Measurements from ENCODE around the gene TLL1.

DNA sequence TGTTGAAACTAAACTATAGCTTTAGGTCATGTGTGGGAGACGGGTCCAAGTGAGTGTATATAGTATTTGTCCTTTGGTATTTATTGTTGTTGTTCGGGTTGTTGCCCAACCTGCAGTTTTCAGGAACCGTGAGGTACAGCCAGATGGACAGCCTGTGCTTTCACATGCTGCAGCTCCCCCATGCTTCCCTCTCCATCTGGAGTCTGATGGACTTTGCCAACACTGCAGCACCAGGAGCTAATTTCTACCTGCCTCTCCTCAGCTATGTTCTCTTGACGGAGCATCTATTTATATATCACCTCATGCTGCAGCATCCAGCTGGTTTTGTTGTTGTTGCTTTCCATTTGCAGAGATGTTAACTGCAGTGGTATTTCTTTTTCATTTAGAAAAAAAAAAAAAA, 80.1 kb downstream of the TLL1 start:
- TF ChIP-seq, protein P1, sequence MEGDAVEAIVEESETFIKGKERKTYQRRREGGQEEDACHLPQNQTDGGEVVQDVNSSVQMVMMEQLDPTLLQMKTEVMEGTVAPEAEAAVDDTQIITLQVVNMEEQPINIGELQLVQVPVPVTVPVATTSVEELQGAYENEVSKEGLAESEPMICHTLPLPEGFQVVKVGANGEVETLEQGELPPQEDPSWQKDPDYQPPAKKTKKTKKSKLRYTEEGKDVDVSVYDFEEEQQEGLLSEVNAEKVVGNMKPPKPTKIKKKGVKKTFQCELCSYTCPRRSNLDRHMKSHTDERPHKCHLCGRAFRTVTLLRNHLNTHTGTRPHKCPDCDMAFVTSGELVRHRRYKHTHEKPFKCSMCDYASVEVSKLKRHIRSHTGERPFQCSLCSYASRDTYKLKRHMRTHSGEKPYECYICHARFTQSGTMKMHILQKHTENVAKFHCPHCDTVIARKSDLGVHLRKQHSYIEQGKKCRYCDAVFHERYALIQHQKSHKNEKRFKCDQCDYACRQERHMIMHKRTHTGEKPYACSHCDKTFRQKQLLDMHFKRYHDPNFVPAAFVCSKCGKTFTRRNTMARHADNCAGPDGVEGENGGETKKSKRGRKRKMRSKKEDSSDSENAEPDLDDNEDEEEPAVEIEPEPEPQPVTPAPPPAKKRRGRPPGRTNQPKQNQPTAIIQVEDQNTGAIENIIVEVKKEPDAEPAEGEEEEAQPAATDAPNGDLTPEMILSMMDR (IDR thresholded peaks at IDR 0.05; ENCODE audit: low read depth, low read length), result no peak
- TF ChIP-seq POLR2A (IDR thresholded peaks at IDR 0.05; ENCODE audit: extremely low read depth, insufficient read length) (no peak), MYC (IDR thresholded peaks at IDR 0.05; ENCODE audit: low read depth, low read length) (no peak)
- TF ChIP-seq, protein P2, sequence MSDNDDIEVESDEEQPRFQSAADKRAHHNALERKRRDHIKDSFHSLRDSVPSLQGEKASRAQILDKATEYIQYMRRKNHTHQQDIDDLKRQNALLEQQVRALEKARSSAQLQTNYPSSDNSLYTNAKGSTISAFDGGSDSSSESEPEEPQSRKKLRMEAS (IDR thresholded peaks at IDR 0.05; ENCODE audit: low read depth, low read length), result no peak
